ENCODE results near the gene ABTB1. TPM values are rescaled to one million over a fixed set of nuclear protein-coding genes. Genes with fewer than 3 reads are reported as not detected.

ABTB1 gene
- total RNA-seq, 1 donor from 2014 or later: 8.5 TPM

- DNase-seq (ENCODE audit: low read depth in 2 of 2): no peak
Measured at GRCh38 chr3:127719369-127719768, 46.6 kb downstream of the ABTB1 start.

DNA sequence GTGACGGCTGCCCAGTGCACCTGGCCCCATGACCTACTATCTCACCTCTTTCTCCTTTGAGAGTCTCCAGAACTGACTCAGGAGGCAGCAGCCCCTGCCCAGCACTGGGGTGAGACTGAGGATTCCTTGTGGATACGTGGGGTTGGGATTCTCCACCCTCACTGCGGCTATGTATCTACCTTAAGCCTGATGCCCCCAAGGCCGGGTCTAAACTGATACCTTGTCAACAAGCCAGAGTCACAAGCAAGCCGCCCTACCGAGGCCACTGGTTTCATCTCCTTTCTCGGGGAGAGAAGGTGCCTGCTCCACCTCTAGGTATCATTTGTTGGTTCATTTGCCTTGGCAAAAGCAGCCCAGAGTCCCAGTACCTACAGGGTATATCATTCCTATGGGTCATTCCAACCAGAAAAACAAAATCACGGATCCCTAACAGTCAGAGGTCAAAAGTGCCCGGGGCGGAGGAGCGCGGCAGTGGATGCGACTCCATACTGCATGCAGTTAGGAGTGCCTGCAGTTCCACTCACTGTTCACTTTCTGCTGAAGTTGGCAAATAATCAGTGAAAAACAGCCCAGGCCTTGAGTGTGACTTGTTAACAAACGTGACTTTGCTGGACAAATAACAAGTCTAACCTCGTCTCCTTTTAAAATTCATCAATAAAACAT, 47.5 kb downstream of the ABTB1 start:
- no peak for DNase-seq (ENCODE audit: low read depth in 2 of 2)

DNA sequence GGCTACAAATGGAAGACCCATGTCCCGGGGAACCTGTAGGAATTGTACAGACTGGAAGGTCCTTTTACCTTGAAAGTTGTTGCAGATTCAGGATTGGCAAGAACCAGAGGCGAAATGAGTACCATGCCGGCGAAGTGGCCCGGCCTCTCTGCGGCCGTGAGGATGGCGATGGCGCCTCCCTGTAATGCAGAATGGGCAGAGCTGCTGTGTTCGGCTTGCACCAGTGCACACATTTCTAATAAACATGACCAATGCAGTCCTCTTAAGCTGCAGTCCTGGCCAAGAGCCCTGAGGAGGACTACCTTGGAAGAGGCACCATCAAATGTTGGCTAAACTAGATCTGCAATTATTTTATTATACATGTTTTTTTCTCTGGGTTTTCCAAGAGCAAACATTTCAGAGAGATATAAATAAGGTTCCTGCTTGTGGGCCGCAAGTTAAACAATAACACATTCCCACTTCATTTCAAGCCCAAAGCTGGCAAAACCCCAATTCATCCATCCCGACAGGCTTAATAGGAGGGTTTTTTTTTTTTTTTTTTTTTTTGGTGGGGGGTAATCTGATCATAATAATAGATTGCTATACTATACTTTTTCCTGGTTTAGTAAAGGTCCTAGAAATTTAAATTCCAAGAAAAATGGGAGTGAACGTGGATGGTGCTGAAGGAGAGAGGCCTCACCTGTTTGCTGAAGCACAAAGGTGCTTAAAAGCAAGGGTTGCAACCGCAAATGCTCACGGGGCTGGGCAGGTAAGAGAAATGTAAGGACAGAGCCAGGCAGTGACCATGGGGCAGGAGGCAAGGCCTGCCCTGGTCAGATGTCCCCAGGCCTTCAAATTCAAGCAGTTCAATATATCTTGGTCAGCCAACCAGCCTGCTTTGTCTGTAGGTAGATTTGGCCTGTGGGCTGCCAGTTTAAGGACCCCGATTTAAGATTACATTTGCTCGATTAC, 48.5 kb downstream of the ABTB1 start:
- DNase-seq (ENCODE audit: low read depth in 2 of 2): no peak

DNA sequence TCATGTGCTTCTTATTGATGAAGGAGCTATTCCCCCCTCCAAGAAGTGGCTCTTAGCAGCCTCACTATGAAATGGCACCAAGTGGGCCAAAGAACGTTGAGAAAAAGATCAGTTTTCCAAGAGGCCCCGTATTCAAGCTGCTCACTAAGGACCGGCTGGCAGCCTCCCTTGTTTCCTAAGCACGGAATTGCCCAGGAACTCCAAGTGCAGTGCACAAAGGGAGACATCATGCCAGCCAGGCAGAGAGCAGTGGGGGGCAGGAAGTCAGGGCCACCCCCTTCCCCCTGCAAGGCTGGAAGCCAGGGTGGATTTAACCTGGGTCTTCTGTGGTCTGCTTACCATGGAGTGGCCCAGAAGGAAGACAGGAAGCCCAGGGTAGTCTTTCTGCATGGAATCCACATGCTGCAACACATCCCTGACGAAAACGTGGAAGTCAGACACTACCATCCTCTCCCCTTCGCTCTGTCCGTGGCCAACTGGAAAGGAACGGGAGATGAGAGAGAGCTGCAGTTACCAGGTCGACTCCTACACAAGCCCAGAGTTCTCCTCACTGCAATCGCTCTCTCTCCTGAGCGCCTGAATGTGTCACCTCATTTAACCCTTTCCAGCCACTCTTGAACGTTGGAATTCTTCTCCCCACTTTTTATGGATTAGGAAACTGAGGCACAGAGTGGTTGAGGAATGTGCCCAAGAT, 49.5 kb downstream of the ABTB1 start:
- DNase-seq (ENCODE audit: low read depth in 2 of 2): no peak

DNA sequence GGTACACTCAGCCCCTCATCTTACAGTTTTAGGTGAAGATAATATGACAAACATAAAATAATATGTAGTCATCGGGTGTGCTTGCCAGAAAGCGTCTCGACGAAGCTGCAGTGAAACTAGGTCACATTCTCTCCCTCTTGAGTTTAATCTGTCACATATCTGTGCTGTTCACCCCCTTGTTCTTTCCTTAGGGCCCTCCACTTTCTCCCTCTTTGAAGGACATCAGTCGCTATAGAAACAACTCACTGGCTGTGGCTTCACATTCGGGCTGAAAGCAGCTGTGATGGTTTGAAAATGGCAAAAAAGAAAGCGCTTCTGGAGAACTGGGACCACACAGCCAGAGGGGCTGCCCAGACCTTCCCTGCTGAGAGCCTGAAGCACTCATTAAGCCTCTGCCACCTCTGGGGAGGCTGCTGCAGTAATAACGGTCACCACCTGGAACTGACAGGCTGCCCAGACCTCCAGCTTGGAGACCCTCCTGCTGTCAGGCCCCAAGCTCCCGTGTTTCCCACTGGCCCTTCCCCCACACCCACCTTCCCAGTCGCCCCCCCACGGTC, 50.3 kb downstream of the ABTB1 start:
- no peak for DNase-seq (ENCODE audit: low read depth in 2 of 2)

DNA sequence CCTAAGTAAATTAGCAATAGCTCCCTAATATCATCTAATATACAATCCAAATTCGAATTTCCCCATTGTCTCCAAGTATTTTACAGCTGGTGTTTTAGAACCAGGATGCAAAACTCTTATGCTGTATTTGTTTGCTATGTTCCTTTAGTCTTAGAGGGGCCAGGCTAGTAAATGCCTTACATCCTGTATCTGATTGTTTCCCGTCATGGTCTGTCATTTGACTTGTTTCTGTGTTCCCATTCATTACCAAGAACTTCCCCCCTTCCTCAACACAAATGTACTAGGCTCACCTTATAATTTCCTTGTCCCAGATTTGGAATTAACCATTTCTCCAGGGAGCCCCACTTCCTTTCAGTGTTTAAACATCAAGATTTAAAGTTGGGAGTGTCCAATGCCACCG, 54.1 kb downstream of the ABTB1 start:
- no peak for DNase-seq (ENCODE audit: low read depth in 2 of 2)

- no peak for DNase-seq (ENCODE audit: low read depth in 2 of 2)
Measured at GRCh38 chr3:127728417-127729015, 55.8 kb downstream of the ABTB1 start.

DNA sequence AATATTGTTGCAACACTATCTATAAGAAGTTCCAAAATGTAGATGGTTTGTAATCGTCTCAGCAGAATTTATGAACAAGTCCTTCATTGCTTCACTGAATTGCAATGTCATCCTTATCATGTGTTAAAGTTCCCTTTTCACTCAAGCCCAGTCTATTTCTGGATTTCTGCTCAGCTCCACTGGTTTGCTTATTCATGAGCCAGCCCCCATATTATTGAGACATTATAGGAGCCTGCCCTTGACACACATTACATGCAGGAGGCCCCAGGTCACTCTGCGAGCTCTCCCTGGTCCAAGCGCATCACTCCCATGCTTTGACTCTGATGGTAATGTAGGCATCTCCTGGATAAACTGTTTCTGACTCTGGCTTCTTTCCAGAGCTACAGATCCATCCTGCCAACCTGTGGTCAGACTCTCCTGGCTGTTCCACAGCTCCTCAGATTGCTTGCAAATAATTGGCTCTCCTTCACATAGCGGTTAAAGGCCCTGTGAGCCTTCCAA, 56.9 kb downstream of the ABTB1 start:
- no peak for DNase-seq (ENCODE audit: low read depth in 2 of 2)

GRCh38 chr3:127730171-127730570, 57.4 kb downstream of the ABTB1 start:
- no peak for DNase-seq (ENCODE audit: low read depth in 2 of 2)

Other genes with a start within 250 kb of the ABTB1 start
- 20.0 and 34.9 TPM in 2 replicates for gene TPRA1, start 82.2 kb upstream of the ABTB1 start, total RNA-seq
- 10.5 and 32.3 TPM in 2 replicates for gene MCM2, start 74.5 kb upstream of the ABTB1 start, total RNA-seq
- gene PODXL2, start 43.8 kb upstream of the ABTB1 start, total RNA-seq: 0.60 and 1.3 TPM in 2 replicates
- gene MGLL, start 149.6 kb downstream of the ABTB1 start, total RNA-seq: 27.5 and 36.1 TPM in 2 replicates
- gene KBTBD12, start 242.3 kb downstream of the ABTB1 start, total RNA-seq: not detected in 2 replicates